NOMO-1 treated with DMSO at 0.1 percent for 48 hours (cell line): Measurements from ENCODE around the gene PCDHB14.
"Not testable (repeated sequence)": the region's sequence is repeated elsewhere in the genome, so short reads cannot be mapped to it uniquely, and the experiment has no call there.

ENCODE experiments used
- DNase-seq: peaks from one replicate; lab custom pipeline; 2025; ENCODE audit not compliant: unreplicated experiment; lab: John Stamatoyannopoulos, UW

PCDHB14 gene

GRCh38 chr5:141223112-141223783 lies at the start of gene PCDHB14:
TSS of gene PCDHB14 (plus strand) at chr5:141223343. CDS start at chr5:141223506, 163 bp downstream.
- peak; percentile 34 for DNase-seq

- not testable (repeated sequence) for DNase-seq
Measured at GRCh38 chr5:141174291-141175104, 48.6 kb upstream of the PCDHB14 start.

DNA sequence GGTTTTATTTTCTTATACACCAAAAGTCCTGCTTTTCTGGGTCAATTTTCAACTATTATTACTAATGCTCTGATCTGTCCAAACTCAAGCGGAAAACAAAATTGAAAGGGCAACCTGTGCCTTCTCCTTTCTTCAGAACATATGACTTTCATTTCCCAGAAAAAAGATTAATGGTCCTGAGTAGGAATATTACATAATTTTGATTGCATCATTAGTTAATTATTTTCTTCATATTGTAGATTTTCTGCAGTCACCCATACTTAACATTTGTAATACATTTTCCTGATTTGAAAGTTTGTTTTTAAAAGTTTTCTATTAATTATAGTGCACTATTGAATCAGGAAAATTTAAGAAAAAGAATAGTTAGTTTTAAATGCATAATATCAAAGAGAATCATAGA lies 47.2 kb upstream of the PCDHB14 start:
- DNase-seq = no peak

DNA sequence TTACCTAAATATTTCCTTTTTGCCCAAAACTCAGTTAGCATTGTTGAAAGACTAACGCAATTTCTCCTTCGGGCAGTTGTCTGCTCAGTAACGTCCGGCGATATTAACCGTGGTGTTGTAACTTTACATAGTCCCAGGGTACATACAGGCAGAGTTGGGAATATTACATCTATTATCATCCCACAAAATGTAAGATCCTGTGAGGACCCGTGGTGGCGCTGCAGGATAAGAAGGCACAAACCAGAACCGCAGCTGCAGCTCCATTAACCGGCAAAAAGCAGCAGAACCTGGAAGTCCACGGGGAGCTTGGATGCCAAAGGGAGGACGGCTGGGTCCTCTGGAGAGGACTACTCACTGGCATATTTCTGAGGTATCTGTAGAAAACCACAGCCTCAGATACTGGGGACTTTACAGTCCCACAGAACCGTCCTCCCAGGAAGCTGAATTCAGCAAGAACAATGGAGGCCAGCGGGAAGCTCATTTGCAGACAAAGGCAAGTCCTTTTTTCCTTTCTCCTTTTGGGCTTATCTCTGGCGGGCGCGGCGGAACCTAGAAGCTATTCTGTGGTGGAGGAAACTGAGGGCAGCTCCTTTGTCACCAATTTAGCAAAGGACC lies 45.5 kb upstream of the PCDHB14 start, which contains the start of gene PCDHB8:
Gene PCDHB8 (plus strand): TSS at position 214 of the 615 bp plus-strand sequence. CDS start 245 bp downstream, at position 459.
- DNase-seq = not testable (repeated sequence)

- DNase-seq = not testable (repeated sequence)
Measured at GRCh38 chr5:141179371-141179770, 43.8 kb upstream of the PCDHB14 start.

DNA sequence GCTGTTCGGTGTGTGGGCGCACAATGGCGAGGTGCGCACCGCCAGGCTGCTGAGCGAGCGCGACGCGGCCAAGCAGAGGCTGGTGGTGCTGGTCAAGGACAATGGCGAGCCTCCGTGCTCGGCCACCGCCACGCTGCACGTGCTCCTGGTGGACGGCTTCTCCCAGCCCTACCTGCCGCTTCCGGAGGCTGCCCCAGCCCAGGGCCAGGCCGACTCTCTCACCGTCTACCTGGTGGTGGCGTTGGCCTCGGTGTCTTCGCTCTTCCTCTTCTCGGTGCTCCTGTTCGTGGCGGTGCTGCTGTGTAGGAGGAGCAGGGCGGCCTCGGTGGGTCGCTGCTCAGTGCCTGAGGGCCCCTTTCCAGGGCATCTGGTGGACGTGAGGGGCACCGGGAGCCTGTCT lies 43.3 kb upstream of the PCDHB14 start:
- not testable (repeated sequence) for DNase-seq

DNA sequence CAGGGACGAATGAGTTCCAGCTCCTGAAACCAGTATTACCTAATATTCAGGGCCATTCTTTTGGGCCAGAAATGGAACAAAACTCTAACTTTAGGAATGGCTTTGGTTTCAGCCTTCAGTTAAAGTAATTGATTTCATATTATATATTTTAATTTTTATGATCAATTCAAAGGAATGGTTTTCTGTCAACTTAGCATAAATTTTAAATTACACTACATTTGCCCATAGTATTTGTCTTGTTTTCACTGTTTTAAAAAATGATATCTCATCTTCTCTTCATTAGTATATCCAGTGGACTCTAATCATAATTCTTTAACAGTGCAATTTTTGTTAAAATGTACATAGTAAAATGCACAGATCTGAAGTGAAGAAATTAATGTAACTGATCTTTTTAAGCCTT lies 42.8 kb upstream of the PCDHB14 start:
- no peak for DNase-seq

GRCh38 chr5:141182248-141182647 lies 40.9 kb upstream of the PCDHB14 start, which contains the start of gene PCDHB16:
TSS of gene PCDHB16 (plus strand) at chr5:141182387. CDS start at chr5:141182560, 173 bp downstream.
- no peak for DNase-seq

GRCh38 chr5:141184117-141184855 lies 38.9 kb upstream of the PCDHB14 start:
- DNase-seq = not testable (repeated sequence)

DNA sequence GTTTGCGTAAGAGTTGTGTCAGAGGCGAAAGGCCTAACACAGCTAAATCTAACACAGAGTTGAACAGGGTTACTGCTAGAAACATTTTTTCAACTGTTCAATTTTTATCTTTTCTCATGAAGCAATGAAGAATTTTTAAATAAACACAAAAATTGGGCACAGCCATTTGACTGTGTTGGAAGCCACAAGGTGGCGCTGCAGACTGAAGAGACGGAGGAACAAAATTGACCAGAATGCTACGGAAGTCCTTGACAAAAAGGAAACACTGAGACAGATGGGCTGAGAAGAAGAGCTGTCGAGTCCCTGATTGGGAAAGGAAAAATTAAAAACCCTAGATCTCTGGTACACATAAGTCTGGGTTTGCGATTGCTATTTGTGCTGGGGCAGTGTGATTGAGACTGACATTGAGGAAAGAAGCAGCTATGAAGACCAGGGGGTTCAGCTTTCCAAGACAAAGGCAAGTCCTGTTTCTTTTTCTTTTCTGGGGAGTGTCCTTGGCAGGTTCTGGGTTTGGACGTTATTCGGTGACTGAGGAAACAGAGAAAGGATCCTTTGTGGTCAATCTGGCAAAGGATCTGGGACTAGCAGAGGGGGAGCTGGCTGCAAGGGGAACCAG lies 36.1 kb upstream of the PCDHB14 start, which contains the start of gene PCDHB9:
Gene PCDHB9 (plus strand): TSS at position 265 of the 616 bp plus-strand sequence. CDS start 158 bp downstream, at position 423.
- DNase-seq = no peak

GRCh38 chr5:141188682-141189081 lies 34.5 kb upstream of the PCDHB14 start:
- not testable (repeated sequence) for DNase-seq

DNA sequence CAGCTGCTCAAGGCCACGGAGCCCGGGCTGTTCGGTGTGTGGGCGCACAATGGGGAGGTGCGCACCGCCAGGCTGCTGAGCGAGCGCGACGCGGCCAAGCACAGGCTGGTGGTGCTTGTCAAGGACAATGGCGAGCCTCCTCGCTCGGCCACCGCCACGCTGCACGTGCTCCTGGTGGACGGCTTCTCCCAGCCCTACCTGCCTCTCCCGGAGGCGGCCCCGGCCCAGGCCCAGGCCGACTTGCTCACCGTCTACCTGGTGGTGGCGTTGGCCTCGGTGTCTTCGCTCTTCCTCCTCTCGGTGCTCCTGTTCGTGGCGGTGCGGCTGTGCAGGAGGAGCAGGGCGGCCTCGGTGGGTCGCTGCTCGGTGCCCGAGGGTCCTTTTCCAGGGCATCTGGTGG lies 34.0 kb upstream of the PCDHB14 start:
- DNase-seq = not testable (repeated sequence)

- peak; percentile 7 for DNase-seq
Measured at GRCh38 chr5:141192110-141192725, 30.9 kb upstream of the PCDHB14 start, which contains the start of gene PCDHB10. TSS of gene PCDHB10 (plus strand) at chr5:141192353. CDS start at chr5:141192553, 200 bp downstream.

GRCh38 chr5:141194332-141194731 lies 28.8 kb upstream of the PCDHB14 start:
- DNase-seq = not testable (repeated sequence)

- no peak for DNase-seq
Measured at GRCh38 chr5:141196363-141196762, 26.8 kb upstream of the PCDHB14 start.

- no peak for DNase-seq
Measured at GRCh38 chr5:141199359-141200235, 23.5 kb upstream of the PCDHB14 start, which contains the start of gene PCDHB11. TSS of gene PCDHB11 (plus strand) at chr5:141199627. CDS start at chr5:141199775, 148 bp downstream.

DNA sequence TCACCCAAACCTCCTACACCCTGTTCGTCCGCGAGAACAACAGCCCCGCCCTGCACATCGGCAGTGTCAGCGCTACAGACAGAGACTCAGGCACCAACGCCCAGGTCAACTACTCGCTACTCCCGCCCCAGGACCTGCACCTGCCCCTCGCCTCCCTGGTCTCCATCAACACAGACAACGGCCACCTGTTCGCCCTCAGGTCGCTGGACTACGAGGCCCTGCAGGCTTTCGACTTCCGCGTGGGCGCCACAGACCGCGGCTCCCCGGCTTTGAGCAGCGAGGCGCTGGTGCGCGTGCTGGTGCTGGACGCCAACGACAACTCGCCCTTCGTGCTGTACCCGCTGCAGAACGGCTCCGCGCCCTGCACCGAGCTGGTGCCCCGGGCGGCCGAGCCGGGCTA lies 22.0 kb upstream of the PCDHB14 start:
- DNase-seq = not testable (repeated sequence)

DNA sequence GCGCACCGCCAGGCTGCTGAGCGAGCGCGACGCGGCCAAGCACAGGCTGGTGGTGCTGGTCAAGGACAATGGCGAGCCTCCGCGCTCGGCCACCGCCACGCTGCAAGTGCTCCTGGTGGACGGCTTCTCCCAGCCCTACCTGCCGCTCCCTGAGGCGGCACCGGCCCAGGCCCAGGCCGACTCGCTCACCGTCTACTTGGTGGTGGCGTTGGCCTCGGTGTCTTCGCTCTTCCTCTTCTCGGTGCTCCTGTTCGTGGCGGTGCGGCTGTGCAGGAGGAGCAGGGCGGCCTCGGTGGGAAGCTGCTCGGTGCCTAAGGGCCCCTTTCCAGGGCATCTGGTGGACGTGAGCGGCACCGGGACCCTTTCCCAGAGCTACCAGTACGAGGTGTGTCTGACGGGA lies 21.5 kb upstream of the PCDHB14 start:
- not testable (repeated sequence) for DNase-seq
